Measurements from ENCODE around the gene SH3BGRL2. TPM values are rescaled to one million over a fixed set of nuclear protein-coding genes. Genes with fewer than 3 reads are reported as not detected.
"Not testable (repeated sequence)": the region's sequence is repeated elsewhere in the genome, so short reads cannot be mapped to it uniquely, and the experiment has no call there.

The SH3BGRL2 gene
- total RNA-seq, 1 donor from 2014 or later: 7.9 TPM

GRCh38 chr6:79612457-79612856 lies 18.7 kb upstream of the SH3BGRL2 start:
- no peak for ATAC-seq
- no peak for DNase-seq (ENCODE audit: missing footprints)
- intact Hi-C loops (cut with DNase I): no loop called here

DNA sequence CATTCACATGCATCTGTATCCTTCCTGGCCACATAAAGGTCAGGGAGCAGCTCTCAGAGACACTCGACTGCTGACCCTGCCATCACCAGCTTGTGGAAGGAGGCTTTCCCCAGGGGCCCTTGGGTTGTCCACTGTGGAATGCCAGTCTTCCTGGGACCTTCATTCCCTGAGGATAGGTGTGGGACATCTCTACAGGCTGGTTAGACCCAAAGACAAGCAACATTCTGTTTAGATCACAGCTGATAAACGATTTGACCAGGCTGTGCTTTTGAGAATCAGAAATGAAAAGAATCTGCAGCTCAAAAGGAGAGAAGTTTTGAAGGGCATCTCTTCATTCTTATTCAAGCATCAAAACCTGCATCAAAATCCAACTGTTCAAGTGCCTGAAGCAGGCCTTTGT lies 18.2 kb upstream of the SH3BGRL2 start:
- DNase-seq (ENCODE audit: missing footprints) (no peak), ATAC-seq (no peak)
- intact Hi-C loops (cut with DNase I): no loop called here

GRCh38 chr6:79613912-79614311 lies 17.2 kb upstream of the SH3BGRL2 start:
- intact Hi-C loops (cut with DNase I): no loop called here
- DNase-seq (ENCODE audit: missing footprints) (no peak), ATAC-seq (no peak)

GRCh38 chr6:79614326-79615305 lies 16.5 kb upstream of the SH3BGRL2 start:
- DNase-seq (ENCODE audit: missing footprints) (no peak), ATAC-seq (no peak)
- intact Hi-C loops (cut with DNase I): no loop called here

- intact Hi-C loops (cut with DNase I): no loop called here
- DNase-seq (ENCODE audit: missing footprints) (no peak), ATAC-seq (no peak)
Measured at GRCh38 chr6:79617518-79617941, 13.6 kb upstream of the SH3BGRL2 start.

- DNase-seq (ENCODE audit: missing footprints); intact Hi-C loops (cut with DNase I); ATAC-seq: not testable (repeated sequence)
Measured at GRCh38 chr6:79618425-79618824, 12.7 kb upstream of the SH3BGRL2 start.

DNA sequence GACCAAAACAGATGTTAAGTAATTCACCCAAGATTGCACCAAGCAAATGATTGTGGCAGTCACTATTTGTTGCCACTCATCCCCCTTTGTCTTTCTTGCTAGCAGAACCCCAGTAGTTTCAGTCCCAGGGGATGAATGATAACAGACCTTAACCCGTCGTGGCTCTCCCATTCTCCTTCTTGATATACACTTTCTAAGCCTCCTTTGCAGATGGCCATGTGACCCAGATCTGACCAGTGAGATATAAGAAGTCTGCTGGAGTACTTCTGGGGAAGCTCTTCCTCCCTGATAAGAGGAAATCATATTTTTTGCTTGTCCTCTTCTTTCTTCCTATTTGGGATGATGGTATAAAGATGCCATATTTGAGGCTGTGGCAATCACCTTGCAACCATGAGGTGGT lies 9.6 kb upstream of the SH3BGRL2 start:
- no peak for ATAC-seq
- intact Hi-C loops (cut with DNase I): no loop called here
- no peak for DNase-seq (ENCODE audit: missing footprints)

DNA sequence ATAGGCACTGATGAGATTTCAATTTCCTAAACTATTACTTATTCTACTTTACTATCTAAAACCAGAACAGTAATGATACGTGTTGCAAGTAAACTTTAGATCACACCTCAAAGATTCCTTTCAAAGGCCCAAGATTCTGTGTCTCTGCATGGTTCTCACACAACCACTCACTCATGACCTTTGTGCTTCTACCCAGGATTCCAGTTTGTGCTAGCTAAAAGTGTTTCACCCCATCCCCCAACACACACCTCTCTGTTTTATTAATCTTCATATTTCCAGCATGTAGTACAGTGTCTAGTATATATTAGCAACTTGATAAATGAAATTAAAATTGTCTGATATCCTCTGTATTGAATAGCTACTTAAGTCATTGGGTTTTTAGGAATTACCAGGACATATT lies 8.8 kb upstream of the SH3BGRL2 start:
- intact Hi-C loops (cut with DNase I): no loop called here
- ATAC-seq: no peak
- no peak for DNase-seq (ENCODE audit: missing footprints)

DNA sequence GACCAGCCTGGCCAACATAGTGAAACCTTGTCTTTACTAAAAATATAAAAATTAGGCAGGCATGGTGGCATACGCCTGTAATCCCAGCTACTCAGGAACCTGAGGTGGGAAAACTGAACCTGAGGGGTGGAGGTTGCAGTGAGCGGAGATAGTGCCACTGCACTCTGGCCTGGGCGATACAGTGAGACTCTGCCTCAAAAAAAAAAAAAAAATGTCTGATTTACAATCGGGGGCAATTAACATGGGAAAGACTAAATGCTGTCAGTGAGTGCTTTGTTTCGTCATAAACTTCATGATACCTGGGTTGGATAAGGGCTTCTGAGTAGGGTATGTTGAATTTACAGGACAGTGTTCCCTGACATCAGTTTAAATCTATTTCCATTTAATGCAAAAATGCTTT lies 8.0 kb upstream of the SH3BGRL2 start:
- intact Hi-C loops (cut with DNase I): no loop called here
- DNase-seq (ENCODE audit: missing footprints) (no peak), ATAC-seq (no peak)

DNA sequence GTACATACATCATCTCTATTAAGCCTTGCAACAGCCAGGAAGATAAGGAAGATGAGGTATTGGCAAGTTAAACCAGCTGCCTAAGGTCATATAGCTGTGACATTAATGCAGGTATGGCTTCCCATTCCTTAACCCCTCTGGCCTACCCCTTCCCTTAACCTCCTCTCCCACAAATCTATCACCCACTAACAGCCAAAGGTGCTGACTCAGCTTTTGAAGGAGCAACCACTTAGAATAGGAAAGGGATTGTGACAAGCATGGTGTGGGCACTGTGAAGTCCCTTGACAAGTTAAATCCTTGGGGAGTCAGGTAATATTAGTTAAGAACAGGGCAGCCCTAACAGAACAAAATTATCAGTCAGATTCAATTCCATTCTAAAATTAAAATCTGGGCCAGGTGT lies 5.4 kb upstream of the SH3BGRL2 start:
- ATAC-seq (no peak), DNase-seq (ENCODE audit: missing footprints) (no peak)
- intact Hi-C loops (cut with DNase I): no loop called here

DNA sequence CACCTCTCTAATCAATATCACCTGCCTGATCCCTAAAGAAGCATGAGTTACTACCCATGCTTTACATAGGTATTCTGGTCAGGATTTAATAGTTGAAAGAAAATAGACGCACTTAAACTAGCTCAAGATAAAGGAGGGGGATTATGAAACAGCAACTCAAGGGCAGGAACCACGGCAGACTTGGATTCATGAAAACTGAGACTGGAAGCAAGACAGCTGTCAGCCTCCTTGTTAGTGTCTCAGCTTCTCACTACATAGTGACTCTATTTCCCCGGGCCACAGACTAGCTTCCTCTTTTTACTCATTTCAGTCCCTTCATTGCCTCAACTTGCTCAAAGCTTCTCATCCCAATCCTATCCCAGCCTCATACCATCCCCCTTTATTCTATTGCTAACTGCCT lies 4.3 kb upstream of the SH3BGRL2 start:
- ATAC-seq: no peak
- no peak for DNase-seq (ENCODE audit: missing footprints)
- intact Hi-C loops (cut with DNase I): no loop called here

- intact Hi-C loops (cut with DNase I): no loop called here
- no peak for ATAC-seq
- no peak for DNase-seq (ENCODE audit: missing footprints)
Measured at GRCh38 chr6:79627422-79627821, 3.7 kb upstream of the SH3BGRL2 start.

DNA sequence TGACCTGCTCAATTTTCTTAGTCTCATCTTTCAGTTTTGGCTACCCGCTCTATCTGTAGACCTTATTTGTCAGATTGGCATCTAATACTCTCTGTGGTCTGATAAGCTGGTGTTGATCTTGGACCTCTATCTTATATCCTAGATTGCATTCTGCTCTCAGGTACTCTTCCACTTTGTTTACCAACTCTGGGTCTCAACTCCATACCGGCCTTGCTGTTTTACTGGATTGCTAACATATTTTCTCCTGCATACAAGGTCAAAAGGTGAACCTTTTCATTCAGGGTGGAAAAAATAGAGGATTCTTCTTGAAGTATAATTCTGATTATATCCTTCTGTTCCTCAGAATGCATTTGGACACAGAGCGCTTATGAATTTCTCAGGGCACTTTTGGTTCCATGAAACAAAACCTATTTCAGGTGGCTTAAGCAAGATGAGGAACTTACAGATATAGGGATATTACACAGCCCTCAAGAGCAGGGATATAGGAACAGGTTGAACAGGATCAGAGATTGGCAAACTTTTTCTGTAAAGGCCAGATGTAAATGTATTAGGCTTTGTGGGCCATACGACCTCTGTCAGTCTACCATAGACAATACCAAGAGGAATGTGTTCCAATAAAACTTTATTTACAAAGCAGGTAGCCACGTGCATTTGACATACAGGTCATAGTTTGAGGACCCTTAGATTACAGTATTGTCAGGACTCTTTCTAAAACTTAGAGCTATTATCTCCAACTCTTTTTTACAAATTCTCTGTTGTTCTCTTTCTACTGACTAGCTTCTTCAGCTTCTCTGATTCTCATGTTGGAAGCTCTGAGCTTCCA lies 2.5 kb upstream of the SH3BGRL2 start:
- ATAC-seq: no peak
- intact Hi-C loops (cut with DNase I): no loop called here
- no peak for DNase-seq (ENCODE audit: missing footprints)

GRCh38 chr6:79630380-79630882 lies 698 bp upstream of the SH3BGRL2 start:
- intact Hi-C loops (cut with DNase I): loop anchor here (5.0 kb wide), 1 partner anchor 42 kb away; no protein-coding TSS in a partner anchor
- ATAC-seq (no peak), DNase-seq (ENCODE audit: missing footprints) (no peak)

DNA sequence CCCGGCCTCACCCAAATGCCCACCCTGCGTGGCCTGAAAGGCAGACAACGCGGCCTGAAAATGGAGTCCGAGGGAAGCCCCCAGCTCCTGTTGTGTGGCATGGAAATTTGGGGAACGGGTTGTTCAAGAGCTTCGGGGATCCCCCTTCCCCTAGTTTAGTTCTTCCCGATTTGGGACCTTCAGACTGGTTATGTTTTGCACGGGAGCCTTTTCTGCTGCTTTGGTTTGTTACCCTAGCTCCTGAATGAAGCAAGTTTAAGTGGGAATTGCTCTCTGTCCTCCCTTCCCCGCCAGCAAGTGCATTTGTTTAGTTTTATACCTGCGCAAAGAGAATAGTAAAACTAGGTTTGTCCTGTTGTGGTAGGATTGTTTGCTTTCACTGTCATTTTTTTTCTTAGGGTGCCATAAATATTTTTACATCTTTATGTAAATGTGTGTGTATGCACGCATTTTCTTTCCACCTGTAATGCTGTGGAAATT lies 604 bp downstream of the SH3BGRL2 start:
- DNase-seq (ENCODE audit: missing footprints): no peak
- ATAC-seq: no peak
- intact Hi-C loops (cut with DNase I): loop anchor here (5.0 kb wide), 1 partner anchor 41 kb away; no protein-coding TSS in a partner anchor

- no peak for ATAC-seq
- no peak for DNase-seq (ENCODE audit: missing footprints)
- intact Hi-C loops (cut with DNase I): loop anchor here (5.0 kb wide), 1 partner anchor 40 kb away; no protein-coding TSS in a partner anchor
Measured at GRCh38 chr6:79632580-79632979, 1.5 kb downstream of the SH3BGRL2 start.

DNA sequence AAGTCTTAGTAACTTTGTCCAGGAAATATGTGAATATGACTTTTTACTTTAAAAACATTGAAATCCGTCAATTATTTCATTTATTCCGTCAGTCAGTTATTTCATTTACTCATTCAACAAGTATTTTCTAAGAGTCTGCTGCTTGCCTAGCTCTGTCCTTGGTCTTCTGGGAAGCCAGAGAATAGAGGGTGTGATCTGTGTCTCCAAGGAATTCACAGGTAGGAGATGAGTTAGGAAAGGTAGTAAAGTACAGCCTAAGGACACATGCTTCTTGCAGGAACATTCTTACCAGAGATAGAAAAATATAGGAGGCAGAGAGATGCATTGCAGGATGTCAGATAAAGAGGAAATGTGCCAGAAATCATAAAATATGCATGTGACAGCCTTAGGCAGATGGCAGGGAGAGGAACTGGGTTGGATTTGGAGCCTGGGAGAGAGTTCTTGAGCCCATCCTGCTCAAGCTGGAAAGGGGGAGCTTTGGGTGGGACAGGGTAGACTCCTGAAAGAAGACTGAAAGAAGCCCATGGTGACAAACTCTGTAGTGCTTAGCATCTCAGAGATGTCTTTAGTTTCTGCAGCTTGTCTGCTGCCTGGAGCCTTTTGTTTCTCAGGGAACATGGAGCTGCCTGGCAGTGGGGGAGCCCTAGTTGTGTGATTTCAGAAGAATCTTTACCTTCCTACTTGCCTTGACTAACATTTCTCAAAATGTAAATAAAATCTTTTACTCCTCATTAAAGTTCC lies 3.5 kb downstream of the SH3BGRL2 start:
- intact Hi-C loops (cut with DNase I): loop anchor here (5.0 kb wide), 1 partner anchor 38 kb away; no protein-coding TSS in a partner anchor
- ATAC-seq (no peak), DNase-seq (ENCODE audit: missing footprints) (no peak)

DNA sequence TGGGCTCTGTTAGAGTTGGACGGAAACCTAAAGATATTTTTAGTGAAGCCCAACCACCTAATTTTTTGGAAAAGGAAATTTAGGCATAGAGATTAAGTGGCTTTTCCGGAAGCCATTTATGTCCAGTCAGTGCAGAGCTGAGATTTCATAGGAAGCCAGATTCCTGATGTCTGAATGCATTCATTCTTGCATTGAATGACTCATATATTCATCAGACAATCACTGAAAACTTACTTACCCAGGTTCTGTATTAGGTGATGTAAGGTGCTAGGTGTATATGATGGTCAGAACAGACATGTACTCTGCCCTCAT lies 4.1 kb downstream of the SH3BGRL2 start:
- DNase-seq (ENCODE audit: missing footprints) (no peak), ATAC-seq (no peak)
- intact Hi-C loops (cut with DNase I): no loop called here

- no peak for DNase-seq (ENCODE audit: missing footprints)
- intact Hi-C loops (cut with DNase I): no loop called here
- ATAC-seq: no peak
Measured at GRCh38 chr6:79636673-79637072, 5.5 kb downstream of the SH3BGRL2 start.
